ENCODE results near the gene RPS28.
"Not testable (repeated sequence)": the region's sequence is repeated elsewhere in the genome, so short reads cannot be mapped to it uniquely, and the experiment has no call there.

Gene RPS28

GRCh38 chr19:8352134-8352827 is 31.0 kb downstream of the RPS28 start:
- H3K36me3 ChIP-seq (ENCODE audit: control insufficient read depth, insufficient read depth, low read length, severe bottlenecking): no peaks in the 10 kb centered on the region
- DNase-seq (ENCODE audit: low read depth): no peak
- peak overlapping the region; percentile 47 for H3K9ac ChIP-seq (ENCODE audit: low read length)
- no peaks in the 10 kb centered on the region for H3K27me3 ChIP-seq (replicated peaks; ENCODE audit: control insufficient read depth, insufficient read depth, low read length)
- no peaks in the 10 kb centered on the region for H3K9me3 ChIP-seq (ENCODE audit: control insufficient read depth, low read length)
- H3K4me1 ChIP-seq (ENCODE audit: control insufficient read depth, insufficient read depth, low read length): peaks cover 35% of the 10 kb centered on the region
- peak overlapping the region; percentile 5 for H3K4me3 ChIP-seq (ENCODE audit: low read length)

DNA sequence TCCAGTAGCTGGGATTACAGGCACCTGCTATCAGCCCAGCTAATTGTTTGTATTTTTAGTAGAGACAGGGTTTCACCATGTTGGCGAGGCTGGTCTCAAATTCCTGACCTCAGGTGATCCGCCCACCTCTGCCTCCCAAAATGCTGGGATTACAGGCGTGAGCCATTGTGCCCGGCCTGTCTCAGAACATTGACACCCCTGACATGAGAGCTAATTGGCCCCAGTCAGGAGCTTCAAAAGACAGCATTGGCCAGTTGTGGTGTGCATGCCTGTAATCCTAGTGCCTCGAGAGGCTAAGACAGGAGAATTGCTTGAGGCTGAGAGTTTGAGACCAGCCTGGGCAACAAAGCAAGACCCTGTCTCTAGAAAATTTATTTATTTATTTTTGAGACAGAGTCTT is 31.5 kb downstream of the RPS28 start:
- not testable (repeated sequence) for H3K36me3 ChIP-seq (ENCODE audit: control insufficient read depth, insufficient read depth, low read length, severe bottlenecking); H3K27me3 ChIP-seq (replicated peaks; ENCODE audit: control insufficient read depth, insufficient read depth, low read length); H3K9ac ChIP-seq (ENCODE audit: low read length); H3K4me3 ChIP-seq (ENCODE audit: low read length); DNase-seq (ENCODE audit: low read depth); H3K9me3 ChIP-seq (ENCODE audit: control insufficient read depth, low read length)
- peaks cover 32% of the 10 kb centered on the region for H3K4me1 ChIP-seq (ENCODE audit: control insufficient read depth, insufficient read depth, low read length)

DNA sequence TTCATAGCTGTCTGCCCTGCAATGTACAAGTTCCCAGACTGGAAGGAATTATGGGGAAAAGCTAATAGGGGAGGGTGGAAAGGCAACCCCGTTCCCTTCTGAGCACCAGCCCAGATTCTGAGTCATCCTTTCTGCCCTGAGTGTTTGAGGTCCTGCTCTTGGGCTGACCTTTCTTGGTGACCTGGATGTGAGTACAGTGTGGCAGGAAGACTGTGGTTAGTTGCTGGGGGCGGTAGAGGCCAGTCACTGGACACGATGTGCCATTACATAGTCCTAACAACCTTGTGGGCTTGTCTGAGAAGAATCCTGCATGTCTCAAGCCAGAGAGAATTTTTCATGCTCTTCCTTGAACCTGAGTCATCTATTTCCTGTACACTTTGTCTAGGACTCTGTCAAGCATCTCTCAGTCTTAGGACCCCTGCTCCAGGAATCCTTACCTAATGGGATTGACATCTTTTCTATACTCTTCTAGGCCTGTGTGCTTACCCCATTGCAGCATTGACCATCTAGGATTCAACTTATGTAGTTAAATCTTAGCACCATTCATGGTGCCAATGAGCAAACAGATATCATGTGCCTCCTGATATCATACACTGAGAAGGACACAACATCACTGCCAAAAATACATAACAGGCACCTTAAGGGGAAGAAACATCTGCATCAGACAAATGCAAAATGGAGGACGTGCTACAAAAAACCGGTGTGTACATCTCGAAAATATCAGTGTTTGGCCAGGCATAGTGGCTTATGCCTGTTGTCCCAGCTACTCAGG is 34.5 kb downstream of the RPS28 start:
- Histone ChIP-seq H3K36me3 (ENCODE audit: control insufficient read depth, insufficient read depth, low read length, severe bottlenecking) (no peaks in the 10 kb centered on the region), H3K9ac (ENCODE audit: low read length) (no peak overlapping the region), H3K9me3 (ENCODE audit: control insufficient read depth, low read length) (no peaks in the 10 kb centered on the region), H3K4me3 (ENCODE audit: low read length) (no peak overlapping the region), H3K4me1 (ENCODE audit: control insufficient read depth, insufficient read depth, low read length) (peaks cover 30% of the 10 kb centered on the region), H3K27me3 (replicated peaks; ENCODE audit: control insufficient read depth, insufficient read depth, low read length) (no peaks in the 10 kb centered on the region)
- peak; percentile 84 for DNase-seq (ENCODE audit: low read depth)

DNA sequence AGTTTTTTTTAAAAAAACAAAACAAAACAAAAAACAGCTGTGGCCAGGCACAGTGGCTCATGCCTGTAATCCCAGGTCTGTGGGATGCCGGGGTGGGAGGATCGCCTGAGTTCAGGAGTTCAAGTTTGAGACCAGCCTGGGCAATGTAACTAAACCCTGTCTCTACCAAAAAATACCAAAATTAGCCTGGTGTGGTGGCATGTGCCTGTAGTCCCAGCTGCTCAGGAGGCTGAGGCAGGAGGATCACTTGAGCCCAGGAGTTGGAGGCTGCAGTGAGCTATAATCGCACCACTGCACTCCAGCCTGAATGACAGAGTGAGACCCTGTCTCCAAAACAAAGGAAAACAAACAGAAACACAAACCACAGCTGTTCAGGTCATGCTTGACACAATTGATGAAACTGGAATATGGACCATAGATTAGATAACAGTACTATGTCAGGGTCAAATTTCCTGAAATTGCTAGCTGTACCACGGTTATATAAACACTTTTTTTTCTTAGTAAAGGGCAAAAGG is 35.8 kb downstream of the RPS28 start:
- Histone ChIP-seq H3K27me3 (replicated peaks; ENCODE audit: control insufficient read depth, insufficient read depth, low read length) (no peaks in the 10 kb centered on the region), H3K4me1 (ENCODE audit: control insufficient read depth, insufficient read depth, low read length) (peaks cover 30% of the 10 kb centered on the region), H3K9ac (ENCODE audit: low read length) (no peak overlapping the region), H3K9me3 (ENCODE audit: control insufficient read depth, low read length) (no peaks in the 10 kb centered on the region), H3K36me3 (ENCODE audit: control insufficient read depth, insufficient read depth, low read length, severe bottlenecking) (no peaks in the 10 kb centered on the region), H3K4me3 (ENCODE audit: low read length) (no peak overlapping the region)
- DNase-seq (ENCODE audit: low read depth): no peak

DNA sequence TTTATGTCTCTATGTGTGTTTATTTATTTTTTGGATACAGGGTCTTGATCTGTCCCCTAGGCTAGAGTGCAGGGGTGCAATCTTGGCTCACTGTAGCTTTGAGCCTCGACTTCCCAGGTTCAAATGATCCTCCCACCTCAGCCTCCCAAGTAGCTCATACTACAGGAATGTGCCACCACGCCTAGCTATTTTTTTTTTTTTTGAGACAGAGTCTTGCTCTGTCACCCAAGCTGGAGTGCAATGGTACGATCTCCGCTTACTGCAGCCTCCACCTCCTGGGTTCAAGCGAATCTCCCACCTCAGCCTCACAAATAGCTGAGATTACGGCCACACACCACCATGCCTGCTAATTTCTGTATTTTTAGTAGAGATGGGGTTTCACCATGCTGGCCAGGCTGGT is 37.7 kb downstream of the RPS28 start:
- no peak overlapping the region for H3K9ac ChIP-seq (ENCODE audit: low read length)
- DNase-seq (ENCODE audit: low read depth): no peak
- no peaks in the 10 kb centered on the region for H3K27me3 ChIP-seq (replicated peaks; ENCODE audit: control insufficient read depth, insufficient read depth, low read length)
- peaks cover 32% of the 10 kb centered on the region for H3K4me1 ChIP-seq (ENCODE audit: control insufficient read depth, insufficient read depth, low read length)
- no peaks in the 10 kb centered on the region for H3K9me3 ChIP-seq (ENCODE audit: control insufficient read depth, low read length)
- H3K4me3 ChIP-seq (ENCODE audit: low read length): no peak overlapping the region
- no peaks in the 10 kb centered on the region for H3K36me3 ChIP-seq (ENCODE audit: control insufficient read depth, insufficient read depth, low read length, severe bottlenecking)

- no peak overlapping the region for H3K4me3 ChIP-seq (ENCODE audit: low read length)
- peaks cover 23% of the 10 kb centered on the region for H3K4me1 ChIP-seq (ENCODE audit: control insufficient read depth, insufficient read depth, low read length)
- no peaks in the 10 kb centered on the region for H3K27me3 ChIP-seq (replicated peaks; ENCODE audit: control insufficient read depth, insufficient read depth, low read length)
- H3K9me3 ChIP-seq (ENCODE audit: control insufficient read depth, low read length): no peaks in the 10 kb centered on the region
- H3K9ac ChIP-seq (ENCODE audit: low read length): no peak overlapping the region
- H3K36me3 ChIP-seq (ENCODE audit: control insufficient read depth, insufficient read depth, low read length, severe bottlenecking): no peaks in the 10 kb centered on the region
- no peak for DNase-seq (ENCODE audit: low read depth)
These were observed 38.9 kb downstream of the RPS28 start for GRCh38 chr19:8360196-8360595.

DNA sequence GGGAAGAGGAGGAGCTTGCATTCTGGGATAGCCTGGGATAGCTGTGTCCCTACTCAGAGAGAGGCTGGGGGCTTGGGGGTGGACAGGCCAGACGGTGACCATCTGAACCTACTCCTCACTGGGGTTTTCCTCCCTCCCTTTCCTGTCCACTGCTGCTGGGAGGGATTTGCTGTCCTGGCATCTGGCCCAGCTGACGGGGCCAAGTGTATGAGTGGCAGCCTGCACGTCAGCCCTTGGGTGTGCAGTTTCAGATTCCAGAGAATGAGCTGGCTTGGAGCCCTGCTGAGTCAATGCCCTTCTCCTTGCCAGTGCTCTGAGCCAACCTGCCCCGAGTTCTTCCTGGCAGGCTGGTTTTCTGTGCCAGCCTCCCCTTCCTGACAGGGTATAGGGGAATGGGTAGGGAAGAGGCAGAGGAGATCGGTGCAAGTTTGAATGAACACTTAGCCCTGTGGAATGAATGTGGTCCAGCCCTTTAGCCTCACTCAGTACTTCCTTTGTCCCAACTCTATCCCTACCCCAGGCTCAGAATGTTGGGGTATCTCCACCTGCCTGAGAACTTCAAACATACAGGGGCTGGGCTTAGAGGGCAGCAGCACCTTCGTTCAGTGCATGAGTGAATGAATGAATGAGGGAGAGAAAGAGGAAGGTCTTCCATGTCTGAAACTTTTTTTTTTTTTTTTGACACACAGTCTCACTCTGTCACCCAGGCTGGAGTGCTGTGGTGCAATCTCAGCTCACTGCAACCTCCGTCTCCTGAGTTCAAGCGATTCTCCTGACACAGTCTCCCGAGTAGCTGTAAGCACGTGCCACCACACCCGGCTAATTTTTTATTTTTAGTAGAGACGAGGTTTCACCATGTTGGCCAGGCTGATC is 40.9 kb downstream of the RPS28 start:
- H3K9me3 ChIP-seq (ENCODE audit: control insufficient read depth, low read length): no peaks in the 10 kb centered on the region
- peak; percentile 99 for DNase-seq (ENCODE audit: low read depth)

DNA sequence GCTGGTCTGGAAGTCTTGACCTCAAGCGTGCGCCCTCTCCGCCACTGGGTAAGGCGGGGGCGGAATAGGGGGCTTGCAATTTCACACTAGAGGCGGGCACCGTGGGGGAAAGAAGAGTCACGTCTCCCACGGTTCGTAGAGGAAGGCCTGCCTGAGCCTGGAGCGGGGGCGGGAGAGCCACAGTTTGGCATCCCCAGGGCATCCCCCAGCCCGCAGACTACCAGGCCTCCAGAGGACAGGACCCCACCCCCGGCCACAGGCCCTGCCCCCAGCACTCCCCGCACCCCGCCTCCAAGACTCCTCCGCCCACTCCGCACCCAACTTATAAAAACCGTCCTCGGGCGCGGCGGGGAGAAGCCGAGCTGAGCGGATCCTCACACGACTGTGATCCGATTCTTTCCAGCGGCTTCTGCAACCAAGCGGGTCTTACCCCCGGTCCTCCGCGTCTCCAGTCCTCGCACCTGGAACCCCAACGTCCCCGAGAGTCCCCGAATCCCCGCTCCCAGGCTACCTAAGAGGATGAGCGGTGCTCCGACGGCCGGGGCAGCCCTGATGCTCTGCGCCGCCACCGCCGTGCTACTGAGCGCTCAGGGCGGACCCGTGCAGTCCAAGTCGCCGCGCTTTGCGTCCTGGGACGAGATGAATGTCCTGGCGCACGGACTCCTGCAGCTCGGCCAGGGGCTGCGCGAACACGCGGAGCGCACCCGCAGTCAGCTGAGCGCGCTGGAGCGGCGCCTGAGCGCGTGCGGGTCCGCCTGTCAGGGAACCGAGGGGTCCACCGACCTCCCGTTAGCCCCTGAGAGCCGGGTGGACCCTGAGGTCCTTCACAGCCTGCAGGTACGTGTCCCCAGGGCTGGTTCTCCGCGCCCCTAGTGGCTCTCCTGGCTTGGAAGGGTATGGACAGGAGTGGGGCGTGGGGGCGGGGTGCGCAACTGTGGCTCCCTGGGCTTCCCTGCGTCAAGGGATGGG is 42.8 kb downstream of the RPS28 start, which contains the start of gene ANGPTL4:
Gene ANGPTL4, plus strand, starts transcription at position 353 of the 969 bp plus-strand sequence. Its CDS starts 167 bp downstream, at position 520.
- peak; percentile 94 for DNase-seq (ENCODE audit: low read depth)
- Histone ChIP-seq H3K9me3 (ENCODE audit: control insufficient read depth, low read length) (no peaks in the 10 kb centered on the region), H3K9ac (ENCODE audit: low read length) (peak within 1 kb of the TSS; percentile 94), H3K27me3 (replicated peaks; ENCODE audit: control insufficient read depth, insufficient read depth, low read length) (no peaks in the 10 kb centered on the region), H3K4me1 (ENCODE audit: control insufficient read depth, insufficient read depth, low read length) (peaks cover 43% of the 10 kb centered on the region), H3K36me3 (ENCODE audit: control insufficient read depth, insufficient read depth, low read length, severe bottlenecking) (peaks cover 25% of the 10 kb centered on the region), H3K4me3 (ENCODE audit: low read length) (peak within 1 kb of the TSS; percentile 90)

More for the DNA sequence above, 40.9 kb downstream of the RPS28 start:
- Histone ChIP-seq H3K4me1 (ENCODE audit: control insufficient read depth, insufficient read depth, low read length) (peaks cover 26% of the 10 kb centered on the region), H3K4me3 (ENCODE audit: low read length) (peak overlapping the region; percentile 71), H3K27me3 (replicated peaks; ENCODE audit: control insufficient read depth, insufficient read depth, low read length) (no peaks in the 10 kb centered on the region), H3K9ac (ENCODE audit: low read length) (peak overlapping the region; percentile 88), H3K36me3 (ENCODE audit: control insufficient read depth, insufficient read depth, low read length, severe bottlenecking) (peaks cover 9% of the 10 kb centered on the region)

DNA sequence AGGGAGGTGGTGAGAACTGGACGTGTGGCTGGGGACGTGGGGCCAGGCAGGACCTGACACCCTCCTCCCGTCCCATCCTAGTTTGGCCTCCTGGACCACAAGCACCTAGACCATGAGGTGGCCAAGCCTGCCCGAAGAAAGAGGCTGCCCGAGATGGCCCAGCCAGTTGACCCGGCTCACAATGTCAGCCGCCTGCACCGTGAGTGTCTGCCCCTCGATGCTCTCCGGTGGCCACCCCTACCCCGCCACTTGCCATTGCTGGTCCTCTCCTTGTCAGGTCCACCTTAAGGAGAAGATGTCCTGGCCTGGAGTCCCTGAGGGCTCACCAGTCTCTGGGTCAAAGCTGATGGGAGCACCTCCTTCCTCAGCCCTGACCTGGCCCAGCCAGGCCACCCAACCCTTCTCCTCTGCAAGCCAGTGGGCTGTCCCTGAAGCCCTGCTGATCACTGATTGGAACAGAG is 44.9 kb downstream of the RPS28 start:
- Histone ChIP-seq H3K27me3 (replicated peaks; ENCODE audit: control insufficient read depth, insufficient read depth, low read length) (no peaks in the 10 kb centered on the region), H3K4me1 (ENCODE audit: control insufficient read depth, insufficient read depth, low read length) (peaks cover 60% of the 10 kb centered on the region), H3K9ac (ENCODE audit: low read length) (peak overlapping the region; percentile 94), H3K4me3 (ENCODE audit: low read length) (peak overlapping the region; percentile 90), H3K36me3 (ENCODE audit: control insufficient read depth, insufficient read depth, low read length, severe bottlenecking) (peaks cover 44% of the 10 kb centered on the region), H3K9me3 (ENCODE audit: control insufficient read depth, low read length) (no peaks in the 10 kb centered on the region)
- DNase-seq (ENCODE audit: low read depth): no peak

GRCh38 chr19:8366961-8367326 is 45.6 kb downstream of the RPS28 start:
- peak overlapping the region; percentile 90 for H3K4me3 ChIP-seq (ENCODE audit: low read length)
- peak overlapping the region; percentile 94 for H3K9ac ChIP-seq (ENCODE audit: low read length)
- DNase-seq (ENCODE audit: low read depth): peak; percentile 44
- H3K36me3 ChIP-seq (ENCODE audit: control insufficient read depth, insufficient read depth, low read length, severe bottlenecking): peaks cover 52% of the 10 kb centered on the region
- no peaks in the 10 kb centered on the region for H3K9me3 ChIP-seq (ENCODE audit: control insufficient read depth, low read length)
- H3K4me1 ChIP-seq (ENCODE audit: control insufficient read depth, insufficient read depth, low read length): peaks cover 64% of the 10 kb centered on the region
- no peaks in the 10 kb centered on the region for H3K27me3 ChIP-seq (replicated peaks; ENCODE audit: control insufficient read depth, insufficient read depth, low read length)
